ENCODE results near the gene LHFPL3.

LHFPL3 gene

GRCh38 chr7:104652434-104652833 lies 324.0 kb downstream of the LHFPL3 start:
- Histone ChIP-seq H3K79me2 (ENCODE audit: control insufficient read depth, low read length) (no peaks in the 10 kb centered on the region), H3K36me3 (ENCODE audit: control insufficient read depth, low read length) (no peaks in the 10 kb centered on the region), H3K27ac (ENCODE audit: low read depth, low read length) (no peak overlapping the region), H3K4me1 (ENCODE audit: control insufficient read depth, low read length) (no peaks in the 10 kb centered on the region), H3K9me2 (replicated peaks; ENCODE audit: control insufficient read depth, low read length) (no peaks in the 10 kb centered on the region), H3K9me3 (ENCODE audit: control insufficient read depth, insufficient read depth, low read length) (no peaks in the 10 kb centered on the region), H3F3A (ENCODE audit: control insufficient read depth, insufficient read depth) (no peaks in the 10 kb centered on the region), H3K4me2 (ENCODE audit: low read length) (no peak overlapping the region), H3K27me3 (ENCODE audit: control insufficient read depth, low read length) (no peaks in the 10 kb centered on the region), H4K20me1 (ENCODE audit: control insufficient read depth, insufficient read depth, low read depth, low read length) (no peaks in the 10 kb centered on the region), H3K4me3 (ENCODE audit: low read length) (no peak overlapping the region)
- TF ChIP-seq EZH2phosphoT487 (IDR thresholded peaks at IDR 0.05; ENCODE audit: borderline replicate concordance, low read length) (no peak), CTCF (IDR thresholded peaks at IDR 0.05; ENCODE audit: low read depth, low read length, poor library complexity, severe bottlenecking) (no peak)

GRCh38 chr7:104652865-104653264 lies 324.5 kb downstream of the LHFPL3 start:
- Histone ChIP-seq H3F3A (ENCODE audit: control insufficient read depth, insufficient read depth) (no peaks in the 10 kb centered on the region), H3K9me2 (replicated peaks; ENCODE audit: control insufficient read depth, low read length) (no peaks in the 10 kb centered on the region), H3K36me3 (ENCODE audit: control insufficient read depth, low read length) (no peaks in the 10 kb centered on the region), H3K27me3 (ENCODE audit: control insufficient read depth, low read length) (no peaks in the 10 kb centered on the region), H3K27ac (ENCODE audit: low read depth, low read length) (no peak overlapping the region), H3K9me3 (ENCODE audit: control insufficient read depth, insufficient read depth, low read length) (no peaks in the 10 kb centered on the region), H4K20me1 (ENCODE audit: control insufficient read depth, insufficient read depth, low read depth, low read length) (no peaks in the 10 kb centered on the region), H3K4me3 (ENCODE audit: low read length) (no peak overlapping the region), H3K4me2 (ENCODE audit: low read length) (no peak overlapping the region), H3K4me1 (ENCODE audit: control insufficient read depth, low read length) (no peaks in the 10 kb centered on the region), H3K79me2 (ENCODE audit: control insufficient read depth, low read length) (no peaks in the 10 kb centered on the region)
- TF ChIP-seq CTCF (IDR thresholded peaks at IDR 0.05; ENCODE audit: low read depth, low read length, poor library complexity, severe bottlenecking) (no peak), EZH2phosphoT487 (IDR thresholded peaks at IDR 0.05; ENCODE audit: borderline replicate concordance, low read length) (no peak)

GRCh38 chr7:104653825-104654401 lies 325.5 kb downstream of the LHFPL3 start:
- H3K27ac ChIP-seq (ENCODE audit: low read depth, low read length) = no peak overlapping the region
- no peak overlapping the region for H3K4me2 ChIP-seq (ENCODE audit: low read length)
- H3K4me1 ChIP-seq (ENCODE audit: control insufficient read depth, low read length) = no peaks in the 10 kb centered on the region
- H3K4me3 ChIP-seq (ENCODE audit: low read length) = no peak overlapping the region
- H3K79me2 ChIP-seq (ENCODE audit: control insufficient read depth, low read length) = no peaks in the 10 kb centered on the region
- no peaks in the 10 kb centered on the region for H4K20me1 ChIP-seq (ENCODE audit: control insufficient read depth, insufficient read depth, low read depth, low read length)
- H3K9me3 ChIP-seq (ENCODE audit: control insufficient read depth, insufficient read depth, low read length) = no peaks in the 10 kb centered on the region
- TF ChIP-seq CTCF (IDR thresholded peaks at IDR 0.05; ENCODE audit: low read depth, low read length, poor library complexity, severe bottlenecking) = no peak
- H3F3A ChIP-seq (ENCODE audit: control insufficient read depth, insufficient read depth) = no peaks in the 10 kb centered on the region
- H3K27me3 ChIP-seq (ENCODE audit: control insufficient read depth, low read length) = no peaks in the 10 kb centered on the region
- no peaks in the 10 kb centered on the region for H3K36me3 ChIP-seq (ENCODE audit: control insufficient read depth, low read length)
- H3K9me2 ChIP-seq (replicated peaks; ENCODE audit: control insufficient read depth, low read length) = no peaks in the 10 kb centered on the region
